HepG2 (cell line): ENCODE measurements around the gene SPATA21. TPM values are rescaled to one million over a fixed set of nuclear protein-coding genes. Genes with fewer than 3 reads are reported as not detected.

Experiments
- BHLHE40 ChIP-seq: IDR thresholded peaks from 2 replicates; pipeline ENCODE4 v1.6.1; 2011; ENCODE audit warnings: low read length, improper control_type of control experiment
- EHMT2 ChIP-seq: fragments of 200-600 bp; sonication (generic); IDR thresholded peaks from 2 replicates; pipeline ENCODE4 v1.7.0; 2017; ENCODE audit warnings: antibody characterized with exemption, low read depth, low read length, borderline replicate concordance
- HDAC2 ChIP-seq: sonication (generic); formaldehyde crosslinking; IDR thresholded peaks from 2 replicates; pipeline ENCODE4 v1.4.0; 2020; ENCODE audit warnings: missing genetic modification reagents
- KDM4B ChIP-seq: sonication (generic); formaldehyde crosslinking; IDR thresholded peaks from 2 replicates; pipeline ENCODE4 v1.4.0; 2020; ENCODE audit warnings: missing genetic modification reagents
- KLF9 ChIP-seq: IDR thresholded peaks from 2 replicates; pipeline ENCODE4 v1.6.1; 2016; ENCODE audit warnings: low read depth
- MIXL1 ChIP-seq: IDR thresholded peaks from 2 replicates; pipeline ENCODE4 v1.6.1; 2016
- MTA1 ChIP-seq: sonication (generic); formaldehyde crosslinking; IDR thresholded peaks from 2 replicates; pipeline ENCODE4 v1.4.0; 2020; ENCODE audit warnings: missing genetic modification reagents, mild to moderate bottlenecking, borderline replicate concordance
- NFKBIZ ChIP-seq: IDR thresholded peaks from 2 replicates; pipeline ENCODE4 v1.6.1; 2018; ENCODE audit warnings: missing genetic modification reagents, missing compliant biosample characterization
- TEAD3 ChIP-seq: optimal IDR thresholded peaks from 2 replicates; pipeline ENCODE3; 2016; ENCODE audit warnings: borderline replicate concordance
- TMF1 ChIP-seq: sonication (generic); formaldehyde crosslinking; IDR thresholded peaks from 2 replicates; pipeline ENCODE4 v1.8.1; 2022; ENCODE audit warnings: low read depth, missing genetic modification reagents
- ZFP1 ChIP-seq: IDR thresholded peaks from 2 replicates; pipeline ENCODE4 v1.6.1; 2016
- ZNF282 ChIP-seq: fragments of 450-650 bp; IDR thresholded peaks from 2 replicates; pipeline ENCODE4 v1.6.1; 2018; ENCODE audit not compliant: partially characterized antibody
- ZNF607 ChIP-seq: sonication (generic); formaldehyde crosslinking; IDR thresholded peaks from 2 replicates; pipeline ENCODE4 v1.5.1; 2020; ENCODE audit warnings: missing genetic modification reagents, mild to moderate bottlenecking, borderline replicate concordance
- ZNF7 ChIP-seq: IDR thresholded peaks from 2 replicates; pipeline ENCODE4 v1.6.1; 2016; ENCODE audit warnings: missing biosample characterization, missing genetic modification reagents
- ZSCAN20 ChIP-seq: sonication (generic); formaldehyde crosslinking; IDR thresholded peaks from 2 replicates; pipeline ENCODE4 v1.4.0; 2020; ENCODE audit warnings: missing genetic modification reagents, mild to moderate bottlenecking, borderline replicate concordance
- ZSCAN22 ChIP-seq: sonication (generic); formaldehyde crosslinking; IDR thresholded peaks from 2 replicates; pipeline ENCODE4 v1.4.0; 2020; ENCODE audit warnings: mild to moderate bottlenecking, missing genetic modification reagents
- polyA plus RNA-seq, 8 experiments: library from polyadenylated mRNA; depleted of rRNA in 3 of 8; stranded (reverse) in 7 of 8; unstranded in 1 of 8; fragments of >200 nt; fragmentation: Illumina TruSeq in 4 of 8; extraction: Trizol in 4 of 8; gene quantifications; 2 replicates each; pipeline versions ENCODE4 v1.2.1 to v1.2.3, GENCODE V29; 2011 to 2016; ENCODE audit warnings: low read depth in 4 of 8, missing spikeins in 1 of 8, mixed read lengths in 1 of 8; ENCODE audit not compliant: insufficient read depth in 1 of 8
- total RNA-seq, 5 experiments: library from RNA; depleted of rRNA; stranded (reverse); fragments of >200 nt; fragmentation: Illumina TruSeq; extraction: Trizol; gene quantifications; 2 replicates each; pipeline ENCODE4 v1.2.3, GENCODE V29; 2016; ENCODE audit warnings: low read depth in 1 of 5
- TF ChIP-seq, protein P1 (sequence below): sonication (generic); formaldehyde crosslinking; IDR thresholded peaks from 2 replicates; pipeline ENCODE4 v1.5.1; 2020; ENCODE audit warnings: missing genetic modification reagents, mild to moderate bottlenecking, borderline replicate concordance
- TF ChIP-seq, protein P2 (sequence below): IDR thresholded peaks from 2 replicates; pipeline ENCODE4 v1.6.1; 2016; ENCODE audit warnings: mild to moderate bottlenecking
- TF ChIP-seq, protein P3 (sequence below): IDR thresholded peaks from 2 replicates; pipeline ENCODE4 v1.6.1; 2016
- TF ChIP-seq, protein P4 (sequence below): IDR thresholded peaks from 2 replicates; pipeline ENCODE4 v1.6.1; 2016; ENCODE audit warnings: low read depth, missing genetic modification reagents, missing compliant biosample characterization

SPATA21 gene
- total and polyA plus RNA-seq, 2 of the 13 experiments (the other 11 are each of a cell fraction or from before 2014, with no cell fraction given) = 0.80 to 1.4 TPM

DNA sequence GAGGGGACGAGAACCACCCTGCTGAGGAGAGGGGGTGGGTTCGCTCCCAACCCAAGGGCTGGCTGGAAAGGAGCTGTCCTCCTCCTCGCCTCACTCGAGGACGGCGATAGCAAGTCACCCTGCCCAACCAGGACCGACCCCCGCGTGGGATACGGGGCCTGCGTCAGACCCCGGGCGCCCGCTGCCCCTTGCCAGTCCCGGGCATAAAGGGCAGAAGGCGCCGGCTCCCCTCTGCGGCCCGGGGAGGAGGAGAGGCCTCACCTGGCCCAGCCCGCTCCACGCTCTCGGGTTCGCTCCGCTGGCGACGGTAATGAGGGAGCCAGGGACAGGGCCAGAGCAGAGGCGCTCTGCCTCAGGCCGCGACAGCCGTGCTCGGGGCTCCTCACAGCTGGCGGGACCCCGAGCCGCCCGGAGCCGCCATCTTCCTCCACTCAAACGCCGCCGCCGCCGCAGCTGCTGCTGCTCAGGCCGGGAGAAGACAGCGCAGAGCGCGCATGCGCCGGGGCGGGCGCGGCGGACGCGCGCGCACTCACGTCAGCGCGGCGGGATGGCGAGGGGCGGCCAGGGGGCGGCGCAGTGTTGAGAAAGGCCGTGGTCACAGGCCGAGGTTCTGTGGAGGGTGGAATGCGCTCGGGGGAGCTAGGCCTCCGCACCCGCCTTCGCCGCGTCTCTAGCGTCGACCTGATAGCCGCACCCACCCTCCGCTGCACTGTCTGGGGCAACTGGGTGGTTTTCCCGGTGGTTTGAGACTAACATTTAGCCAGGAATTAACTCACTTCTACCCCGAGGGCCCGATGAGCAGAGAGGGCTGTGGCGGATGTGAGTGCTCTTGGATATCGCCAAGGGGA is 85.0 kb downstream of the SPATA21 start, which contains the start of gene FBXO42 (continued):
- no peak for TF ChIP-seq ZFP1 (CRISPR knock-in tag)
- TF ChIP-seq, protein P1, sequence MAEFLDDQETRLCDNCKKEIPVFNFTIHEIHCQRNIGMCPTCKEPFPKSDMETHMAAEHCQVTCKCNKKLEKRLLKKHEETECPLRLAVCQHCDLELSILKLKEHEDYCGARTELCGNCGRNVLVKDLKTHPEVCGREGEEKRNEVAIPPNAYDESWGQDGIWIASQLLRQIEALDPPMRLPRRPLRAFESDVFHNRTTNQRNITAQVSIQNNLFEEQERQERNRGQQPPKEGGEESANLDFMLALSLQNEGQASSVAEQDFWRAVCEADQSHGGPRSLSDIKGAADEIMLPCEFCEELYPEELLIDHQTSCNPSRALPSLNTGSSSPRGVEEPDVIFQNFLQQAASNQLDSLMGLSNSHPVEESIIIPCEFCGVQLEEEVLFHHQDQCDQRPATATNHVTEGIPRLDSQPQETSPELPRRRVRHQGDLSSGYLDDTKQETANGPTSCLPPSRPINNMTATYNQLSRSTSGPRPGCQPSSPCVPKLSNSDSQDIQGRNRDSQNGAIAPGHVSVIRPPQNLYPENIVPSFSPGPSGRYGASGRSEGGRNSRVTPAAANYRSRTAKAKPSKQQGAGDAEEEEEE (CRISPR knock-in tag) = no peak
- no peak for TF ChIP-seq BHLHE40
- no peak for TF ChIP-seq KLF9 (CRISPR knock-in tag)
- no peak; the same call in 1 of the 2 replicates for TF ChIP-seq NFKBIZ (CRISPR knock-in tag)
- TF ChIP-seq, protein P2, sequence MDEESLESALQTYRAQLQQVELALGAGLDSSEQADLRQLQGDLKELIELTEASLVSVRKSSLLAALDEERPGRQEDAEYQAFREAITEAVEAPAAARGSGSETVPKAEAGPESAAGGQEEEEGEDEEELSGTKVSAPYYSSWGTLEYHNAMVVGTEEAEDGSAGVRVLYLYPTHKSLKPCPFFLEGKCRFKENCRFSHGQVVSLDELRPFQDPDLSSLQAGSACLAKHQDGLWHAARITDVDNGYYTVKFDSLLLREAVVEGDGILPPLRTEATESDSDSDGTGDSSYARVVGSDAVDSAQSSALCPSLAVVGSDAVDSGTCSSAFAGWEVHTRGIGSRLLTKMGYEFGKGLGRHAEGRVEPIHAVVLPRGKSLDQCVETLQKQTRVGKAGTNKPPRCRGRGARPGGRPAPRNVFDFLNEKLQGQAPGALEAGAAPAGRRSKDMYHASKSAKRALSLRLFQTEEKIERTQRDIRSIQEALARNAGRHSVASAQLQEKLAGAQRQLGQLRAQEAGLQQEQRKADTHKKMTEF (CRISPR knock-in tag) = peak; percentile 61; the same call in 1 of the 2 replicates
- TF ChIP-seq EHMT2 = no peak
- peak; percentile 45 for TF ChIP-seq HDAC2 (CRISPR knock-in tag)
- TF ChIP-seq ZNF7 (CRISPR knock-in tag) = no peak
- peak; percentile 89 for TF ChIP-seq TEAD3 (CRISPR knock-in tag)
- no peak for TF ChIP-seq ZNF282
- TF ChIP-seq ZNF607 (CRISPR knock-in tag) = peak; percentile 79
- TF ChIP-seq, protein P3, sequence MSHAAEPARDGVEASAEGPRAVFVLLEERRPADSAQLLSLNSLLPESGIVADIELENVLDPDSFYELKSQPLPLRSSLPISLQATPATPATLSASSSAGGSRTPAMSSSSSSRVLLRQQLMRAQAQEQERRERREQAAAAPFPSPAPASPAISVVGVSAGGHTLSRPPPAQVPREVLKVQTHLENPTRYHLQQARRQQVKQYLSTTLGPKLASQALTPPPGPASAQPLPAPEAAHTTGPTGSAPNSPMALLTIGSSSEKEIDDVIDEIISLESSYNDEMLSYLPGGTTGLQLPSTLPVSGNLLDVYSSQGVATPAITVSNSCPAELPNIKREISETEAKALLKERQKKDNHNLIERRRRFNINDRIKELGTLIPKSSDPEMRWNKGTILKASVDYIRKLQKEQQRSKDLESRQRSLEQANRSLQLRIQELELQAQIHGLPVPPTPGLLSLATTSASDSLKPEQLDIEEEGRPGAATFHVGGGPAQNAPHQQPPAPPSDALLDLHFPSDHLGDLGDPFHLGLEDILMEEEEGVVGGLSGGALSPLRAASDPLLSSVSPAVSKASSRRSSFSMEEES (CRISPR knock-in tag) = peak; percentile 43; the same call in 1 of the 2 replicates
- TF ChIP-seq, protein P4, sequence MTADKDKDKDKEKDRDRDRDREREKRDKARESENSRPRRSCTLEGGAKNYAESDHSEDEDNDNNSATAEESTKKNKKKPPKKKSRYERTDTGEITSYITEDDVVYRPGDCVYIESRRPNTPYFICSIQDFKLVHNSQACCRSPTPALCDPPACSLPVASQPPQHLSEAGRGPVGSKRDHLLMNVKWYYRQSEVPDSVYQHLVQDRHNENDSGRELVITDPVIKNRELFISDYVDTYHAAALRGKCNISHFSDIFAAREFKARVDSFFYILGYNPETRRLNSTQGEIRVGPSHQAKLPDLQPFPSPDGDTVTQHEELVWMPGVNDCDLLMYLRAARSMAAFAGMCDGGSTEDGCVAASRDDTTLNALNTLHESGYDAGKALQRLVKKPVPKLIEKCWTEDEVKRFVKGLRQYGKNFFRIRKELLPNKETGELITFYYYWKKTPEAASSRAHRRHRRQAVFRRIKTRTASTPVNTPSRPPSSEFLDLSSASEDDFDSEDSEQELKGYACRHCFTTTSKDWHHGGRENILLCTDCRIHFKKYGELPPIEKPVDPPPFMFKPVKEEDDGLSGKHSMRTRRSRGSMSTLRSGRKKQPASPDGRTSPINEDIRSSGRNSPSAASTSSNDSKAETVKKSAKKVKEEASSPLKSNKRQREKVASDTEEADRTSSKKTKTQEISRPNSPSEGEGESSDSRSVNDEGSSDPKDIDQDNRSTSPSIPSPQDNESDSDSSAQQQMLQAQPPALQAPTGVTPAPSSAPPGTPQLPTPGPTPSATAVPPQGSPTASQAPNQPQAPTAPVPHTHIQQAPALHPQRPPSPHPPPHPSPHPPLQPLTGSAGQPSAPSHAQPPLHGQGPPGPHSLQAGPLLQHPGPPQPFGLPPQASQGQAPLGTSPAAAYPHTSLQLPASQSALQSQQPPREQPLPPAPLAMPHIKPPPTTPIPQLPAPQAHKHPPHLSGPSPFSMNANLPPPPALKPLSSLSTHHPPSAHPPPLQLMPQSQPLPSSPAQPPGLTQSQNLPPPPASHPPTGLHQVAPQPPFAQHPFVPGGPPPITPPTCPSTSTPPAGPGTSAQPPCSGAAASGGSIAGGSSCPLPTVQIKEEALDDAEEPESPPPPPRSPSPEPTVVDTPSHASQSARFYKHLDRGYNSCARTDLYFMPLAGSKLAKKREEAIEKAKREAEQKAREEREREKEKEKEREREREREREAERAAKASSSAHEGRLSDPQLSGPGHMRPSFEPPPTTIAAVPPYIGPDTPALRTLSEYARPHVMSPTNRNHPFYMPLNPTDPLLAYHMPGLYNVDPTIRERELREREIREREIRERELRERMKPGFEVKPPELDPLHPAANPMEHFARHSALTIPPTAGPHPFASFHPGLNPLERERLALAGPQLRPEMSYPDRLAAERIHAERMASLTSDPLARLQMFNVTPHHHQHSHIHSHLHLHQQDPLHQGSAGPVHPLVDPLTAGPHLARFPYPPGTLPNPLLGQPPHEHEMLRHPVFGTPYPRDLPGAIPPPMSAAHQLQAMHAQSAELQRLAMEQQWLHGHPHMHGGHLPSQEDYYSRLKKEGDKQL (CRISPR knock-in tag) = no peak
- TF ChIP-seq ZSCAN20 = 0 out of 2 replicates have a peak, but pooled peaks have one; percentile 57
- peak; percentile 35; the same call in 1 of the 2 replicates for TF ChIP-seq MTA1 (CRISPR knock-in tag)
- TF ChIP-seq ZSCAN22 (CRISPR knock-in tag) = no peak
- peak; percentile 68 for TF ChIP-seq TMF1 (CRISPR knock-in tag)
- TF ChIP-seq KDM4B (CRISPR knock-in tag) = no peak
- no peak for TF ChIP-seq MIXL1 (CRISPR knock-in tag)
